B cell (primary cell): ENCODE data around the gene ZFP64. TPM values are rescaled to one million over a fixed set of nuclear protein-coding genes. Genes with fewer than 3 reads are reported as not detected.

Experiments used
- ATAC-seq: fragments of 200-7000 bp; cut with Tn5 transposase; one replicate; pipeline ENCODE4 v1.10.0; 2021; ENCODE audit warnings: low read depth, mild to moderate bottlenecking, moderate number of reproducible peaks, moderate library complexity
- CTCF ChIA-PET: fragments of 350-600 bp; sonication (Branson Sonifier 250); formaldehyde crosslinking; loops from one replicate; lab custom pipeline; 2021; ENCODE audit warnings: antibody characterized with exemption, inconsistent platforms; lab: Charles Lee
- POLR2A ChIA-PET: fragments of 350-600 bp; sonication (Branson Sonifier 250); formaldehyde crosslinking; loops from one replicate; lab custom pipeline; 2021; ENCODE audit warnings: antibody characterized with exemption; lab: Charles Lee
- DNase-seq: peaks from one replicate; pipeline ENCODE4 v3.0.0; 2013
- H2AFZ ChIP-seq: 2 replicates; pipeline ENCODE4 v1.6.1; 2012; ENCODE audit warnings: mild to moderate bottlenecking, low read depth, low read length; ENCODE audit not compliant: insufficient read depth, poor library complexity, severe bottlenecking
- H3K27ac ChIP-seq, 2 donors: 1 replicate in 1 of 2; 2 replicates in 1 of 2; pipeline ENCODE4 v1.5.1; 2012 to 2013; ENCODE audit warnings: low read length in 2 of 2, mild to moderate bottlenecking in 2 of 2, moderate library complexity in 1 of 2
- H3K27me3 ChIP-seq, 4 experiments: fragments of 200-600 bp in 1 of 4; sonication (generic) in 1 of 4; replicated peaks in 1 of 4; 1 replicate in 2 of 4; 2 replicates in 2 of 4; pipeline versions ENCODE4 v1.6.1 to v1.7.0; 2013 to 2016; ENCODE audit warnings: low read length in 3 of 4, mild to moderate bottlenecking in 2 of 4, mixed read lengths in 1 of 4, moderate library complexity in 1 of 4; ENCODE audit not compliant: insufficient read depth in 4 of 4, control insufficient read depth in 3 of 4; ENCODE audit errors: control extremely low read depth in 1 of 4
- H3K36me3 ChIP-seq, 2 experiments: replicated peaks in 1 of 2; 1 replicate in 1 of 2; 2 replicates in 1 of 2; pipeline versions ENCODE4 v1.6.1 to v1.7.1; 2013; ENCODE audit warnings: low read length in 1 of 2; ENCODE audit not compliant: insufficient read depth in 2 of 2, control insufficient read depth in 1 of 2; ENCODE audit errors: control extremely low read depth in 1 of 2, extremely low read depth in 1 of 2
- H3K4me1 ChIP-seq, 2 donors: fragments of 200-600 bp in 1 of 2; sonication (generic) in 1 of 2; 1 replicate in 1 of 2; 2 replicates in 1 of 2; pipeline versions ENCODE4 v1.5.1 to v1.6.1; 2013 to 2017; ENCODE audit warnings: low read length in 2 of 2; ENCODE audit not compliant: control insufficient read depth in 2 of 2, insufficient read depth in 2 of 2
- H3K4me2 ChIP-seq: replicated peaks from 2 replicates; pipeline ENCODE3; 2012; ENCODE audit warnings: mild to moderate bottlenecking, low read depth, low read length; ENCODE audit not compliant: poor library complexity, severe bottlenecking
- H3K4me3 ChIP-seq, 5 experiments: fragments of 200-600 bp in 1 of 5; sonication (generic) in 1 of 5; 1 replicate in 3 of 5; 2 replicates in 2 of 5; pipeline versions ENCODE4 v1.5.1 to v1.7.0; 2011 to 2016; ENCODE audit warnings: low read length in 4 of 5, mild to moderate bottlenecking in 4 of 5, low read depth in 2 of 5, control low read depth in 1 of 5, moderate library complexity in 1 of 5; ENCODE audit not compliant: insufficient read depth in 1 of 5; ENCODE audit errors: control extremely low read depth in 1 of 5, extremely low read depth in 1 of 5
- H3K79me2 ChIP-seq: fragments of 200-600 bp; sonication (generic); one replicate; pipeline ENCODE4 v1.6.0; 2016; ENCODE audit warnings: low read length; ENCODE audit not compliant: control insufficient read depth, insufficient read depth
- H3K9ac ChIP-seq: fragments of 200-600 bp; sonication (generic); 2 replicates; pipeline ENCODE4 v1.6.1; 2017; ENCODE audit warnings: mild to moderate bottlenecking, low read length, moderate library complexity
- H3K9me3 ChIP-seq, 3 donors: one replicate each; pipeline versions ENCODE4 v1.6.1 to v1.7.1; 2013; ENCODE audit warnings: low read length in 2 of 3; ENCODE audit not compliant: control insufficient read depth in 2 of 3, insufficient read depth in 1 of 3; ENCODE audit errors: control extremely low read depth in 1 of 3
- H4K20me1 ChIP-seq: 2 replicates; pipeline ENCODE4 v1.6.0; 2012; ENCODE audit warnings: mild to moderate bottlenecking, low read length; ENCODE audit not compliant: insufficient read depth, control insufficient read depth, poor library complexity, severe bottlenecking
- H3K27ac Mint-ChIP-seq: one replicate; pipeline ENCODE4 v1.8.0; 2021; ENCODE audit warnings: mixed read lengths
- H3K27me3 Mint-ChIP-seq: one replicate; pipeline ENCODE4 v1.8.0; 2021; ENCODE audit warnings: mixed read lengths
- H3K4me1 Mint-ChIP-seq: one replicate; pipeline ENCODE4 v1.8.0; 2021; ENCODE audit warnings: mixed read lengths
- H3K4me3 Mint-ChIP-seq: one replicate; pipeline ENCODE4 v1.8.0; 2021; ENCODE audit warnings: mixed read lengths
- H3K9me3 Mint-ChIP-seq: one replicate; pipeline ENCODE4 v1.8.0; 2022; ENCODE audit warnings: mixed read lengths; ENCODE audit not compliant: insufficient read depth
- CTCF ChIP-seq: fragments of 200-600 bp; IDR thresholded peaks from one replicate; pipeline ENCODE4 v1.8.0; 2022; ENCODE audit warnings: antibody characterized with exemption, mild to moderate bottlenecking
- EZH2 ChIP-seq: IDR thresholded peaks from 2 replicates; pipeline ENCODE4 v1.6.1; 2012; ENCODE audit warnings: borderline replicate concordance, low read depth, mild to moderate bottlenecking, moderate library complexity, low read length; ENCODE audit not compliant: insufficient read depth, poor library complexity, severe bottlenecking
- WGBS: methylation state at CpG from one replicate; pipeline ENCODE4 v1.1.5; 2013; ENCODE audit warnings: missing lambda C conversion rate; ENCODE audit not compliant: insufficient coverage; 5-methylcytosine and 5-hydroxymethylcytosine counted together
- intact Hi-C: fragments of 100-400 bp; cut with micrococcal nuclease; formaldehyde crosslinking; loops from one replicate; pipeline ENCODE4 v1.10.0; 2022
- polyA plus RNA-seq: library from polyadenylated mRNA; depleted of rRNA; stranded (reverse); fragments of >200 nt; gene quantifications from 2 replicates; pipeline ENCODE4 v1.2.3, GENCODE V29; 2012
- total RNA-seq, 2 donors: library from RNA; stranded (reverse); fragments of 120-200 nt in 1 of 2; gene quantifications; 1 replicate in 1 of 2; 2 replicates in 1 of 2; pipeline versions ENCODE4 v1.2.3 to v1.2.4, GENCODE V29; 2013 to 2022

The ZFP64 gene
- total and polyA plus RNA-seq, 2 donors (not counting 1 experiment from before 2014, with no cell fraction given) = 14.2 to 15.1 TPM

- H4K20me1 ChIP-seq = no peaks in the 10 kb centered on the region
- ATAC-seq (no peak), DNase-seq (no peak)
- no peak overlapping the region for H2AFZ ChIP-seq
- H3K4me1 ChIP-seq = peaks cover 4 to 5% of the 10 kb centered on the region in 2 donors
- peaks cover 0 to 21% of the 10 kb centered on the region in 2 experiments for H3K36me3 ChIP-seq
- TF ChIP-seq EZH2 = no peak
- TF ChIP-seq CTCF = no peak
- H3K9me3 ChIP-seq = peaks cover 0 to 6% (median 4%) of the 10 kb centered on the region in 3 donors
- H3K4me3 ChIP-seq = no peak overlapping the region
- intact Hi-C loops = no loop called here
- no peaks in the 10 kb centered on the region for H3K79me2 ChIP-seq
- Mint-ChIP-seq H3K4me3 (no peak overlapping the region), H3K27ac (no peak overlapping the region), H3K9me3 (peaks cover 2% of the 10 kb centered on the region), H3K4me1 (peaks cover 13% of the 10 kb centered on the region), H3K27me3 (no peaks in the 10 kb centered on the region)
- H3K9ac ChIP-seq = no peak overlapping the region
- H3K27me3 ChIP-seq = no peaks in the 10 kb centered on the region
- no peak overlapping the region for H3K4me2 ChIP-seq
- ChIA-PET CTCF (no interaction called here), POLR2A (no interaction called here)
- H3K27ac ChIP-seq = no peak overlapping the region
- WGBS = no CpG with 5 or more reads among the region's 4 CpGs
Measured at GRCh38 chr20:52167232-52167840, 24.2 kb downstream of the ZFP64 start.

- DNase-seq = no peak
- TF ChIP-seq EZH2 (no peak), CTCF (no peak)
- Histone ChIP-seq H3K4me1 (peaks cover 4 to 5% of the 10 kb centered on the region in 2 donors), H3K4me3 (no peak overlapping the region), H3K79me2 (no peaks in the 10 kb centered on the region), H3K4me2 (no peak overlapping the region), H3K36me3 (peaks cover 0 to 25% of the 10 kb centered on the region in 2 experiments), H3K27me3 (no peaks in the 10 kb centered on the region), H4K20me1 (no peaks in the 10 kb centered on the region), H2AFZ (no peak overlapping the region), H3K9ac (no peak overlapping the region), H3K9me3 (peaks cover 0 to 6% (median 4%) of the 10 kb centered on the region in 3 donors), H3K27ac (no peak overlapping the region)
- H3K4me1 Mint-ChIP-seq = peaks cover 11% of the 10 kb centered on the region
- H3K4me3 Mint-ChIP-seq = no peak overlapping the region
- ChIA-PET CTCF (interaction anchor here (0.9 kb wide), 1 partner anchor 10 kb away, joined by 4 read pairs; no protein-coding TSS in a partner anchor), POLR2A (interaction anchor here (0.5 kb wide), 1 partner anchor 14 kb away, joined by 3 read pairs; no protein-coding TSS in a partner anchor)
- WGBS = no CpG with 5 or more reads among the region's 1 CpG
- no peak overlapping the region for H3K27ac Mint-ChIP-seq
- no peaks in the 10 kb centered on the region for H3K27me3 Mint-ChIP-seq
- peaks cover 2% of the 10 kb centered on the region for H3K9me3 Mint-ChIP-seq
- intact Hi-C loops = no loop called here
- ATAC-seq = no peak
Measured at GRCh38 chr20:52166150-52166549, 25.4 kb downstream of the ZFP64 start.
